Renal cortical epithelial cell (primary cell): Measurements from ENCODE around the gene KIAA1549. TPM values are rescaled to one million over a fixed set of nuclear protein-coding genes. Genes with fewer than 3 reads are reported as not detected.

Experiments used
- DNase-seq: peaks from one replicate; pipeline ENCODE4 v3.0.0-alpha.2; 2011; ENCODE audit warnings: low read depth
- total RNA-seq: library from RNA; depleted of rRNA; stranded (reverse); fragments of >200 nt; gene quantifications from 2 replicates; pipeline ENCODE4 v1.2.3, GENCODE V29; 2014

The KIAA1549 gene
- total RNA-seq, 1 donor from 2014 or later, result 10.1 TPM

- no peak for DNase-seq
These were observed 127.0 kb downstream of the KIAA1549 start for GRCh38 chr7:138854115-138854645.

- DNase-seq, result no peak
These were observed 127.7 kb downstream of the KIAA1549 start for GRCh38 chr7:138853448-138853847.

GRCh38 chr7:138852469-138852868 lies 128.7 kb downstream of the KIAA1549 start:
- no peak for DNase-seq

- no peak for DNase-seq
These were observed 131.5 kb downstream of the KIAA1549 start for GRCh38 chr7:138849701-138850100.

- no peak for DNase-seq
These were observed 132.9 kb downstream of the KIAA1549 start for GRCh38 chr7:138848056-138848980.

- no peak for DNase-seq
These were observed 135.5 kb downstream of the KIAA1549 start for GRCh38 chr7:138845711-138846110.

GRCh38 chr7:138843632-138844580 lies 137.3 kb downstream of the KIAA1549 start:
- DNase-seq, result no peak

- peak; percentile 40 for DNase-seq
These were observed 139.1 kb downstream of the KIAA1549 start for GRCh38 chr7:138842111-138842510.

GRCh38 chr7:138838166-138838565 lies 143.0 kb downstream of the KIAA1549 start:
- DNase-seq, result no peak

GRCh38 chr7:138837627-138838026 lies 143.6 kb downstream of the KIAA1549 start:
- DNase-seq, result no peak

- no peak for DNase-seq
These were observed 146.1 kb downstream of the KIAA1549 start for GRCh38 chr7:138835087-138835486.

GRCh38 chr7:138834583-138834982 lies 146.6 kb downstream of the KIAA1549 start:
- no peak for DNase-seq

- DNase-seq, result no peak
These were observed 147.6 kb downstream of the KIAA1549 start for GRCh38 chr7:138833596-138833995.

GRCh38 chr7:138832966-138833365 lies 148.2 kb downstream of the KIAA1549 start:
- DNase-seq, result no peak

- no peak for DNase-seq
These were observed 151.9 kb downstream of the KIAA1549 start for GRCh38 chr7:138829335-138829734.

GRCh38 chr7:138828302-138828701 lies 152.9 kb downstream of the KIAA1549 start:
- DNase-seq, result no peak

GRCh38 chr7:138825049-138825721 lies 156.0 kb downstream of the KIAA1549 start:
- DNase-seq, result no peak

- DNase-seq, result no peak
These were observed 158.2 kb downstream of the KIAA1549 start for GRCh38 chr7:138822867-138823535.

GRCh38 chr7:138821912-138822311 lies 159.3 kb downstream of the KIAA1549 start:
- DNase-seq, result no peak

- DNase-seq, result no peak
These were observed 161.6 kb downstream of the KIAA1549 start for GRCh38 chr7:138819625-138820024.

- no peak for DNase-seq
These were observed 164.5 kb downstream of the KIAA1549 start for GRCh38 chr7:138816650-138817049.
